Measurements from ENCODE around the gene FREM2.

FREM2 gene

GRCh38 chr13:38686577-38687245, at the start of gene FREM2:
TSS of gene FREM2 (plus strand) at chr13:38687077. CDS start at chr13:38687345, 268 bp downstream.
- no peak for TF ChIP-seq CTCF (IDR thresholded peaks at IDR 0.05; ENCODE audit: low read length, missing control alignments)
- peak within 1 kb of the TSS; percentile 32 for H3K4me3 ChIP-seq (replicated peaks; ENCODE audit: low read depth, low read length)
- peak; percentile 9 for DNase-seq (ENCODE audit: low read depth)

GRCh38 chr13:38637576-38637975, 49.3 kb upstream of the FREM2 start:
- TF ChIP-seq CTCF (IDR thresholded peaks at IDR 0.05; ENCODE audit: low read length, missing control alignments): no peak
- no peak for DNase-seq (ENCODE audit: low read depth)
- no peak overlapping the region for H3K4me3 ChIP-seq (replicated peaks; ENCODE audit: low read depth, low read length)

DNA sequence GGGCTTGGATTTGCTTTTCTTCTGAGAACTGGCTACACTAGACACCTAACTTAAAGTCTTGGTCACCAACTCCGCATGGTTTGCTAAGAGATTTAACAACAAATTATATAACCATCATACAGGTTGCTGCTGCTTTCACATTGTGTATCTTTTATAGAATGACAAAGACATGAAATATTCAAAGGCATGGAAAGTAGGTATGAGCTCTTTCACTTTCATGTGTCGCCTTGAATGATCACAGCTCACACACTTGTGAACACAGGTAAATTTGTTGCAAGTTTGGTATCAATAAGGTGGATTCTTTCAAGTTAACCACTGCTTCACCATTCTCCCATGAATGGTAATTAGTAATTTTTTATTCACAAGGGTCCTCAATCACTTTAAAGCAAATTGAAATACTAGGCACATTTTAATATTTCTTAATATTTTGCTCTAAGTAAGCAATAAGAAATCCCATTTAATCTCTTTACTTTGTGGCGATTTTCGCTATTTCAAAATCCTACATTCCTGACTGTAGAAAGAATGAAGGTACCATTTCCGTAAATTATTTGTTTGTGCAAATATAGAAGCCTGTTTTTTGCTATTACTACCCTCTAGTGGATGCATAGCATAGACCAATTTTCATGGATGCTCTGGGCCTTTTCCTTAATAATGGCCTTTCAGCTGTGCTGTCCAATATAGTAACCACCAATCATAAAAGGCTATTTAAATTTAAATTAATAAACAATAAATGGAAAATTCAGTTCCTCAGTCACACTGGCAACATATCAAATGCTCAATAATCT, 45.5 kb upstream of the FREM2 start:
- peak; percentile 7 for DNase-seq (ENCODE audit: low read depth)
- TF ChIP-seq CTCF (IDR thresholded peaks at IDR 0.05; ENCODE audit: low read length, missing control alignments): peak; percentile 43
- H3K4me3 ChIP-seq (replicated peaks; ENCODE audit: low read depth, low read length): no peak overlapping the region

DNA sequence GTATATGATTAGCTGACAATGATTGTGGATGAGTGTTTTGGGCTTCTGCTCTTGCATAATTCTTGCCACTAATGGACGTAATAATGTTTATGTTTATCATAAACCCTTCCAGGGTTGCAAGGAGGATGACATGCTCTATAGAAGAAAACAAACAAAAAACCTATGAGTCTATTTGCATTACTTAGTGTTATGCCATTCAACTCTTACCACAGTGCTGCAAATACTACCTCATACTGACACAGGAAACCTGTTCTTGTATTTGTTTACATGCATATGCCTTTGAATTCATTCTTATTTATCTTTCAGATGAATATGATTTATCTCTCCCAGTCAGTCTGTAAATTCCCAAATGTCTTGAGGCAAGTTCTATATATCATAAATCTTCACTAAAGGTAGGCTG, 39.6 kb upstream of the FREM2 start:
- DNase-seq (ENCODE audit: low read depth): no peak

DNA sequence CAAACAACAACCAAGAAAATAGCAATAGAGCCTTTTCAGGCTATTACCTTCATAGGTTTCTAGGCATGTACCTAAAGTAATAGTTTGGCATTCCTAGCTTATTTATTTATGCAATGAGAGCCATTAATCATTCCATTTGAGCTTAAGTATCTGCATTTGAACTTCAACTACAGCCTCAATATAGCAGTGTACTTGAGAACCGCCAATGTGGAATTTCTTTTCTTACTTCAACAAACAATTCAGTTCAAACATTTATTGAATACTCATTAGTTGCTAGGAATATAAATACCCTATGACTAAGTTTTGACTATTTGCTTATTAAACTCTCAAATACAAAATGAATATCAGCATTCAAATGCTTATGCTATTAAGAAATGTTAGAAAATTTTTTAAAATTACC, 38.0 kb upstream of the FREM2 start:
- no peak overlapping the region for H3K4me3 ChIP-seq (replicated peaks; ENCODE audit: low read depth, low read length)
- TF ChIP-seq CTCF (IDR thresholded peaks at IDR 0.05; ENCODE audit: low read length, missing control alignments): no peak
- no peak for DNase-seq (ENCODE audit: low read depth)

More for the DNA sequence above, 39.6 kb upstream of the FREM2 start:
- no peak overlapping the region for H3K4me3 ChIP-seq (replicated peaks; ENCODE audit: low read depth, low read length)
- TF ChIP-seq CTCF (IDR thresholded peaks at IDR 0.05; ENCODE audit: low read length, missing control alignments): no peak

DNA sequence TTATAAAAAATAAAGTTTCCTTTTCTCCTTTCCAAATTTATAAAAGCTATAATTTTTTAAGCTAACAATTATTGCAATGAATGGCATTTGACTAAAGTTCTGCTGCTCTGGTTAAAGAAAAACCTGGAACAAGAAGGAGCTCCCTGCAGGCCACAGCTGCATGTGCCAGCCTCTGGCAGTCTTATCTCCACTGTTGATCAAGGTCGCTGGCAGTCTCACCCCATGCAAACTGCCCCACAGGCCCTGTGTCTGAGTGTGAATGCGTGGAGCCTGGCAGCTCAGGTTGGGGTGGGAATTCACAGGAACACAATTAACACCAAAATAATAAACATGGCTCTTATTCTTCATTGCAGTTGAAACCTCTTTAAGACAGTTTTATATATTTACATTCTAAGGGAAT, 30.2 kb upstream of the FREM2 start:
- no peak for TF ChIP-seq CTCF (IDR thresholded peaks at IDR 0.05; ENCODE audit: low read length, missing control alignments)
- H3K4me3 ChIP-seq (replicated peaks; ENCODE audit: low read depth, low read length): no peak overlapping the region
- DNase-seq (ENCODE audit: low read depth): no peak

Measured in fibroblast of pulmonary artery (primary cell).